ENCODE measurements around the gene IFNL3.

GRCh38 chr19:39248806-39249205 lies 4.0 kb upstream of the IFNL3 start, which contains the start of gene IFNL4:
- TF ChIP-seq CTCF (IDR thresholded peaks at IDR 0.05), result no peak
- TF ChIP-seq POLR2A (IDR thresholded peaks at IDR 0.05), result no peak
